Mucosa of descending colon (tissue), 3 donors: ENCODE data around the gene CATSPER1. TPM values are rescaled to one million over a fixed set of nuclear protein-coding genes. Genes with fewer than 3 reads are reported as not detected.

Experiments
- ATAC-seq: fragments of 200-7000 bp; cut with Tn5 transposase; one replicate; pipeline ENCODE4 v1.9.1; 2020; ENCODE audit warnings: mild to moderate bottlenecking, moderate library complexity
- DNase-seq, 3 donors: peaks; one replicate each; pipeline ENCODE4 v3.0.0-alpha.2; 2020
- H3K36me3 ChIP-seq: fragments of 200-600 bp; one replicate; pipeline ENCODE4 v1.8.0; 2021; ENCODE audit warnings: low read depth, mild to moderate bottlenecking
- H3K4me1 ChIP-seq: fragments of 200-600 bp; one replicate; pipeline ENCODE4 v1.8.0; 2021; ENCODE audit warnings: low read depth, mild to moderate bottlenecking
- H3K4me3 ChIP-seq: fragments of 200-600 bp; one replicate; pipeline ENCODE4 v1.8.0; 2021; ENCODE audit warnings: mild to moderate bottlenecking
- H3K9me3 ChIP-seq: fragments of 200-600 bp; one replicate; pipeline ENCODE4 v1.8.0; 2021; ENCODE audit warnings: mild to moderate bottlenecking
- intact Hi-C, 2 donors: fragments of 100-400 bp; cut with DNase I in 1 of 2; cut with micrococcal nuclease in 1 of 2; formaldehyde crosslinking; loops; one replicate each; pipeline versions ENCODE4 v1.11.0 to v1.11.1; 2022; cut with DNase I, micrococcal nuclease
- total RNA-seq, 3 donors: library from RNA; stranded (reverse); fragmentation: NEBNext Ultra II Directional in 2 of 3; extraction: Animal tissue kit (Norgen Biotek cat#: 25700) in 2 of 3; gene quantifications; one replicate each; pipeline versions ENCODE4 v1.2.1 to v1.2.4, GENCODE V29; 2021 to 2023
- TF ChIP-seq, protein P1 (sequence below): fragments of 200-600 bp; IDR thresholded peaks from one replicate; pipeline ENCODE4 v1.8.0; 2022; ENCODE audit warnings: antibody characterized with exemption, mild to moderate bottlenecking
- donor health status: DM: no; HTN: no; CAD: no; lungs with moderate emphysema.
- donor health status: DM: no; HTN: no; CAD: no.
- donor health status: DM: no; HTN: yes; CAD: no.

CATSPER1 gene
- total RNA-seq, 3 donors from 2014 or later: not detected

DNA sequence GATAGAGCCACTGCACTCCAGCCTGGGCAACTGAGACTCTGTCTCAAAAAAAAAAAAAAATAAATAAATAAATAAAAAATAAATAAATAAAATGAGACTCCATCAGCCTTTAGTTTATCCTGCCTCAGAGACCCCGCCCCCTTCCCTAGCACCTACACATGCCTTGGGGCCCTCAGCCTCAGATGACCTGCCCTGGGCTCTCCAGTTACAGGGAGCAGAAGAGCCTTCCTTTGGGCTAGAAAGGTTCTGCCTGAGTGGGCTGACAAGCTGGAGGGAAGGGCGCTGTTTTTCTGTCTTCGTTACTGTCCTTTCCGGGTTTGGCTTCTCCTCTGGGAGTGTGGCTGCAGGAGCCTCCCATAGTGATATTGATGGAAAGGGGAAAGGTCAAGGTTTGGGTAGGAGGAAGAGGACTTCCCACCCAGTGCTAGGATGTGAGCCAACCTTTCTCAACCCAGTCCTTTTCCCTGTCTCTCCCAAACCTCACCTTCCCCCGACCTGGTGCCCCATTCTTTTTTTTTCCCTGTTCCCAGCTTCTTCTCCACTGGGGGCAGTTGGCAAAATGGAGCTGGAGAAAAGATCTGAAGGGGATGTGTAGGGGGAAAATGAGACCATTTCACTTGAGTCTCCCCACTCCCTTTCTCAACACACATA lies 24.4 kb upstream of the CATSPER1 start:
- DNase-seq: no peak
- H3K9me3 ChIP-seq: no peaks in the 10 kb centered on the region
- TF ChIP-seq, protein P1, sequence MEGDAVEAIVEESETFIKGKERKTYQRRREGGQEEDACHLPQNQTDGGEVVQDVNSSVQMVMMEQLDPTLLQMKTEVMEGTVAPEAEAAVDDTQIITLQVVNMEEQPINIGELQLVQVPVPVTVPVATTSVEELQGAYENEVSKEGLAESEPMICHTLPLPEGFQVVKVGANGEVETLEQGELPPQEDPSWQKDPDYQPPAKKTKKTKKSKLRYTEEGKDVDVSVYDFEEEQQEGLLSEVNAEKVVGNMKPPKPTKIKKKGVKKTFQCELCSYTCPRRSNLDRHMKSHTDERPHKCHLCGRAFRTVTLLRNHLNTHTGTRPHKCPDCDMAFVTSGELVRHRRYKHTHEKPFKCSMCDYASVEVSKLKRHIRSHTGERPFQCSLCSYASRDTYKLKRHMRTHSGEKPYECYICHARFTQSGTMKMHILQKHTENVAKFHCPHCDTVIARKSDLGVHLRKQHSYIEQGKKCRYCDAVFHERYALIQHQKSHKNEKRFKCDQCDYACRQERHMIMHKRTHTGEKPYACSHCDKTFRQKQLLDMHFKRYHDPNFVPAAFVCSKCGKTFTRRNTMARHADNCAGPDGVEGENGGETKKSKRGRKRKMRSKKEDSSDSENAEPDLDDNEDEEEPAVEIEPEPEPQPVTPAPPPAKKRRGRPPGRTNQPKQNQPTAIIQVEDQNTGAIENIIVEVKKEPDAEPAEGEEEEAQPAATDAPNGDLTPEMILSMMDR: no peak
- ATAC-seq: no peak
- H3K36me3 ChIP-seq: peaks cover 8% of the 10 kb centered on the region
- H3K4me3 ChIP-seq: no peak overlapping the region
- intact Hi-C loops: no loop called here
- H3K4me1 ChIP-seq: peaks cover 21% of the 10 kb centered on the region

DNA sequence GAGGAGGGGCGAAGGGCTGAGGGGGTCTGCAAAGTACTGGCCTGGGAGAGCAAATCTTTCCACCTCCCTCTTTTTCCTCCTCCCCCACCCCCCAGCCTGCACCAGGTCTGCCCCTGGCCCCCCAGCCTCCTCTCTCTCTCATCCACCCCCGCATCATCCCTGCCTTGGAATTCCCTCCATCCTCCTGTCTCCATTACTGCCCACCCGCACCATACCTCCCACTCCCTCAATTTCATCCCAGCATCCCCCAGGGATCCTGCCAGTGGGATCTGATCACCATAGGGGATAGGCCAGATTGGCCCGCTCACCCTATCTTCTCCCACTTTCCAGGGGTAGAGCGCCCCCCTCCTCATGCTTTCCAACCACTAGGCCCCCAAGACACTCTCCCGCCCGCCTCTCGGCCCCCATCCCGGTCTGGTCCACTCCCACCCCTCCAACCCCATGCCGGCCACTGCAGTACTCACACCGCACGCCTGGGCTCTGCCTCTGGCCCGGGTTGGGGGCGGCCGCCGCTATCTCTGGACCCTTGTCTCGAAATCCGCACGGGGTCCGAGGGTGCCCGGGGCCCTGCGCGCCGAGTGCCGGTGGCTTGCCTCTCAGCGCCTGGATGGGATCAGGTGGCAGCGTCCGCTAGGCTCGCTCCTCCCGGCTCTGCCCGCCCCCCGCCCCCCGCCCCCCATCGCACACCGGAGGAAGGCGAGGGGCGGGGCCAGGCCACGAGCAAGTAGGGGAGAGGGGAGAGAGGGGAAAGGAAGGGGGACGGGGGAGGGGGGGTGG lies 22.5 kb upstream of the CATSPER1 start, which contains the start of gene GAL3ST3:
TSS of gene GAL3ST3 (minus strand) at position 615 of the 777 bp plus-strand sequence. CDS start 3,746 bp downstream, outside the sequence.
- TF ChIP-seq, protein P1: no peak
- H3K4me1 ChIP-seq: peaks cover 21% of the 10 kb centered on the region
- no peak for ATAC-seq
- no peaks in the 10 kb centered on the region for H3K9me3 ChIP-seq
- intact Hi-C loops: no loop called here
- no peaks in the 10 kb centered on the region for H3K36me3 ChIP-seq
- no peak within 1 kb of the TSS for H3K4me3 ChIP-seq
- DNase-seq: no peak

DNA sequence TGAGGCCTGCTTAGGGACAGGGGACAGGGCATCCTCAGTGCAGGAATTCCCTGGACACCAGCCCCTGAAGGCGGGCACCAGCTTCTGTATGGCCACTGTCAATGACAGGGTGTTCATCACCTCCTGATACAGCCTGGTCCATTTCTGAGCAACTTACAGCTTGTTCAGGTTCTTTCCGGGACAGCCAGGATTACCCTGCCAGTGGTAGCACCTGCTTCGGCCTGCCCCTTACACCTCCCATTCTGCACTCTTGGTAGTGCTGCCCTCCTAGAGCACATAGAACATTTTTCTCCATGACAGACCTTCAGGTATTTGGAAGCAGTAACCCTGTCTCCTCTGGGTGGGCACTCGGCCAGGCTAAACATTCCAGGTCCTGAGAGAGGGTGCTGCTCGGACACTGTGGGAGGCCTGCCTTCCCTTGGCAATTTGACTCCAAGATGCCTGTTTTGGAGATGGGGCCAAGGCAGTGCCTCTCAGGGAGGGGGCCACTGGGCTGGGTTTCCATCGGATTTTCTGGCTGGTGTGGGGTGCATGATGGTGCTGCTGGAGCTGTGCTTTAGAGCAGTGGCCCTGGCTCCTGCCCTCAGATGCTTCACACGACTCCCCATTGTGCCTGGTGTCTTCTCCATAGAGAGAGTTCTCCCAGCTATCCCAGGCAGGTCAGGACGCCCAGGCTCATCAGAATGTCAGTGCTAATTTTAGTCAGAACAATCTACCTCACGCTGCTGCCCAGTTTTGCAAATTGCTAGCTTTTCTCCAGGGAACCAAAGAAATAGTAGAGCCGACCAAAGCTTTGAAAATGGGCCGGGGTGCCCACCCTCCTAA lies 21.5 kb upstream of the CATSPER1 start:
- Histone ChIP-seq H3K9me3 (no peaks in the 10 kb centered on the region), H3K4me3 (no peak overlapping the region), H3K4me1 (peaks cover 11% of the 10 kb centered on the region), H3K36me3 (no peaks in the 10 kb centered on the region)
- TF ChIP-seq, protein P1: no peak
- no peak for ATAC-seq
- intact Hi-C loops: no loop called here
- DNase-seq: no peak

DNA sequence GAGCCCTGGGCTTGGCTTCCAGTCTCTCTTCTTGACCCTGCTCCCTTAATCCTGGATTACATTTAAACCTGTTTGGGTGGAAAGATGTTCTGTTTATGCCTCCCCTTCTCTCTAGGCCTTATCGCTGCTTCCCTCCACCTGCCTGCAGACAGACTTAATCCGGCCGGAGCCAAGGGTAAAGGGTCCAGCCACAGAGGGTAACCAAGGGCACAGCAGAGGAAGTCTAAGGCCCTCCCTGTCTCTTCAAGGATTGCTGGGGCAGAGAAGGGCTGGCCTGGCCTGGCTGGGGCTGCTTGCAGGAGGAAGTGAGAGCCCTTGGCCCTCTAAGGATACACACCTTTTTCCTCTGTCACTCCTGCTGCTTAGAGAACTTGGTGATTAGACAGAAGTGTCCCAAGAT lies 20.6 kb upstream of the CATSPER1 start:
- ATAC-seq: no peak
- no peak overlapping the region for H3K4me3 ChIP-seq
- H3K36me3 ChIP-seq: no peaks in the 10 kb centered on the region
- peaks cover 11% of the 10 kb centered on the region for H3K4me1 ChIP-seq
- no peak for DNase-seq
- H3K9me3 ChIP-seq: no peaks in the 10 kb centered on the region
- TF ChIP-seq, protein P1: no peak
- intact Hi-C loops: no loop called here

DNA sequence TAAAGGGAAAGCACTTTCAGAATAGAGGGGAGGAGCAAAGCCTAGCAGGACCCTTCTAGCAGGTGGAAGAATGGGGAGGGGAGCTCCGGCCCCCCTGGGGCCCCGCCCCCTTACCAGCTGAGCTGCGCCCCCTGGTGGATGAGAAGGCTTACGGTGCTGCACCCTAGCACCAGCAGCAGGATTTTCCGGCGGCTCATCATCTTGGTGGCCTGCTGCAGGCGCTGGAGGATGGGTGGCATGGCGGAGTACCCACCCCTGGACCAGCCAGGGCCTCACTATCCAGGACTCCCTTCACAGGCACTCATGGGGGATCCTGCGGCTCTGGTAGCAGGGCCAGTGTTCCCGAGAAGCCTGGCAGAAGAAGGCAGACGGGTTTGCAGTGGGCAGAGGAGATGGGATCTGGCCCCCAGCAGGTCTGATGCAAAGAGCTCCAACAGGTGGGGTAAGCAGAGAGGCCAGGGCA lies 18.9 kb upstream of the CATSPER1 start:
- H3K36me3 ChIP-seq: no peaks in the 10 kb centered on the region

More for the DNA sequence above, 18.9 kb upstream of the CATSPER1 start:
- TF ChIP-seq, protein P1: peak; percentile 79
- Histone ChIP-seq H3K4me3 (no peak overlapping the region), H3K4me1 (no peaks in the 10 kb centered on the region), H3K9me3 (no peaks in the 10 kb centered on the region)
- intact Hi-C loops: no loop called here
- peak; percentile 76 to 80 (median 79) for DNase-seq
- peak; percentile 91 for ATAC-seq
